Liver (tissue), 9 donors: Measurements from ENCODE around the gene BMP6. TPM values are rescaled to one million over a fixed set of nuclear protein-coding genes. Genes with fewer than 3 reads are reported as not detected.
"Not testable (repeated sequence)": the region's sequence is repeated elsewhere in the genome, so short reads cannot be mapped to it uniquely, and the experiment has no call there.

Experiments used
- DNase-seq: peaks from one replicate; pipeline ENCODE4 v3.0.0-alpha.2; 2017; ENCODE audit warnings: low spot score
- H3K27ac ChIP-seq, 2 donors: one replicate each; pipeline ENCODE4 v1.7.0; 2013; ENCODE audit warnings: inconsistent platforms in 2 of 2, low read length in 2 of 2, control low read depth in 1 of 2, low read depth in 1 of 2, mild to moderate bottlenecking in 1 of 2
- H3K27me3 ChIP-seq, 4 donors: one replicate each; pipeline versions ENCODE4 v1.6.1 to v1.7.0; 2013; ENCODE audit warnings: low read length in 3 of 4, inconsistent platforms in 1 of 4, mild to moderate bottlenecking in 1 of 4, moderate library complexity in 1 of 4; ENCODE audit not compliant: control insufficient read depth in 4 of 4, insufficient read depth in 4 of 4
- H3K36me3 ChIP-seq, 4 donors: one replicate each; pipeline versions ENCODE4 v1.6.1 to v1.7.0; 2013; ENCODE audit warnings: low read length in 3 of 4, mild to moderate bottlenecking in 3 of 4, low read depth in 1 of 4, moderate library complexity in 1 of 4; ENCODE audit not compliant: control insufficient read depth in 4 of 4, insufficient read depth in 3 of 4
- H3K4me1 ChIP-seq, 4 donors: one replicate each; pipeline versions ENCODE4 v1.6.1 to v1.7.0; 2013; ENCODE audit warnings: low read length in 3 of 4, mild to moderate bottlenecking in 3 of 4, moderate library complexity in 1 of 4; ENCODE audit not compliant: control insufficient read depth in 4 of 4, insufficient read depth in 4 of 4
- H3K4me3 ChIP-seq, 3 donors: one replicate each; pipeline versions ENCODE4 v1.6.1 to v1.7.0; 2013; ENCODE audit warnings: low read length in 3 of 3, control low read depth in 1 of 3, low read depth in 1 of 3, mild to moderate bottlenecking in 1 of 3
- H3K9ac ChIP-seq, 2 donors: one replicate each; pipeline ENCODE4 v1.7.0; 2013; ENCODE audit warnings: low read length in 2 of 2, mild to moderate bottlenecking in 2 of 2, moderate library complexity in 2 of 2, control low read depth in 1 of 2, low read depth in 1 of 2
- H3K9me3 ChIP-seq, 4 donors: one replicate each; pipeline versions ENCODE4 v1.6.1 to v1.7.0; 2013; ENCODE audit warnings: low read length in 3 of 4; ENCODE audit not compliant: control insufficient read depth in 4 of 4
- EGR1 ChIP-seq, 2 donors: IDR thresholded peaks; 2 replicates each; pipeline ENCODE4 v1.6.1; 2016 to 2018; ENCODE audit warnings: antibody characterized with exemption in 2 of 2, low read depth in 2 of 2
- FOXA1 ChIP-seq: IDR thresholded peaks from 2 replicates; pipeline ENCODE4 v1.6.1; 2016; ENCODE audit warnings: antibody characterized with exemption
- FOXA2 ChIP-seq: IDR thresholded peaks from 2 replicates; pipeline ENCODE4 v1.6.1; 2016; ENCODE audit warnings: antibody characterized with exemption
- GABPA ChIP-seq, 2 donors: IDR thresholded peaks in 1 of 2; conservative IDR thresholded peaks in 1 of 2; 2 replicates each; pipeline ENCODE4 v1.6.1; 2016; ENCODE audit warnings: antibody characterized with exemption in 2 of 2, mild to moderate bottlenecking in 1 of 2, moderate library complexity in 1 of 2
- HNF4A ChIP-seq, 2 donors: conservative IDR thresholded peaks; 2 replicates each; pipeline ENCODE4 v1.6.1; 2016; ENCODE audit warnings: antibody characterized with exemption in 2 of 2, mild to moderate bottlenecking in 2 of 2
- JUND ChIP-seq, 2 donors: IDR thresholded peaks; 2 replicates each; pipeline ENCODE4 v1.6.1; 2016; ENCODE audit warnings: antibody characterized with exemption in 2 of 2
- NR2F2 ChIP-seq: IDR thresholded peaks from 2 replicates; pipeline ENCODE4 v1.6.1; 2016; ENCODE audit warnings: antibody characterized with exemption
- RAD21 ChIP-seq, 2 donors: IDR thresholded peaks; 2 replicates each; pipeline ENCODE4 v1.6.1; 2016; ENCODE audit warnings: antibody characterized with exemption in 2 of 2, mild to moderate bottlenecking in 2 of 2
- REST ChIP-seq: IDR thresholded peaks from 2 replicates; pipeline ENCODE4 v1.6.1; 2016; ENCODE audit warnings: antibody characterized with exemption, mild to moderate bottlenecking
- RXRA ChIP-seq, 2 donors: IDR thresholded peaks; 2 replicates each; pipeline ENCODE4 v1.6.1; 2017 to 2018; ENCODE audit warnings: antibody characterized with exemption in 2 of 2, mild to moderate bottlenecking in 1 of 2
- SP1 ChIP-seq: IDR thresholded peaks from 2 replicates; pipeline ENCODE4 v1.6.1; 2018; ENCODE audit warnings: antibody characterized with exemption, mild to moderate bottlenecking
- TAF1 ChIP-seq: conservative IDR thresholded peaks from 2 replicates; pipeline ENCODE4 v1.6.1; 2016; ENCODE audit warnings: antibody characterized with exemption, mild to moderate bottlenecking
- WGBS: extraction: QIAGEN DNeasy Blood & Tissue Kit; methylation state at CpG from one replicate; pipeline ENCODE4 v1.1.7; 2013; 5-methylcytosine and 5-hydroxymethylcytosine counted together
- polyA plus RNA-seq, 2 donors: library from polyadenylated mRNA; stranded (reverse) in 1 of 2; unstranded in 1 of 2; fragments of 200-250 nt in 1 of 2; fragments of >200 nt in 1 of 2; fragmentation: Nextera tagmentation in 1 of 2; extraction: Ambion mirVana in 1 of 2; gene quantifications; one replicate each; pipeline versions ENCODE4 v1.2.1 to v1.2.3, GENCODE V29; 2013 to 2015
- total RNA-seq, 2 donors: library from RNA; depleted of rRNA; stranded (reverse); fragments of >200 nt; gene quantifications; one replicate each; pipeline ENCODE4 v1.2.3, GENCODE V29; 2014
- TF ChIP-seq, protein P1 (sequence below): fragments of 150-350 bp; IDR thresholded peaks from 2 replicates; pipeline ENCODE4 v1.5.1; 2017; ENCODE audit warnings: improper control_type of control experiment, low read depth, low read length; ENCODE audit not compliant: missing input control
- TF ChIP-seq, protein P2 (sequence below): IDR thresholded peaks from 2 replicates; pipeline ENCODE4 v1.6.1; 2016; ENCODE audit warnings: antibody characterized with exemption
- TF ChIP-seq, protein P3 (sequence below): IDR thresholded peaks from 2 replicates; pipeline ENCODE4 v1.6.1; 2016; ENCODE audit warnings: antibody characterized with exemption
- TF ChIP-seq, protein P4 (sequence below): IDR thresholded peaks from 2 replicates; pipeline ENCODE4 v1.6.1; 2016; ENCODE audit warnings: antibody characterized with exemption
- donor health status: healthy.
- donor health status: healthy.
- donor health status: healthy.
- donor health status: healthy.
- donor health status: healthy.

The BMP6 gene
- total and polyA plus RNA-seq, 4 donors, result 0.57 to 5.9 (median 2.3) TPM

DNA sequence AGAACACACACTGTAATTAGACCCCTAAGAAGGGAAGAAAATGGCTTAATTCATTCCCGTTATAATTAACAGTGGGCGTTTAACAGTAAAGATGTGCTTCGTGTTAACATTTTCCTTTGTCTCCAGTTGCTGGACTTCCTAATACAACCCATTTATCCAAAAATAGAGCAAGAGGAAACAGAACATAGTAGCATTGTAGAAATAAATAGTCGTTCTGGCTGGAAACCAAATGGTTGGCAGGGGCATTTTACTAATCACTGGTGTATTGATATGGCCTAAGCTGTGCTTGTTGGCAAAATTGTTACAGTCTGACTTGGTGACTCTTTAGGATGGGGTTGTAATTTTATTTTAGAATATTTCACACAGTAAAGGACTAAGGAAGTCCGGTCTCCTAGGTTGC lies 89.8 kb downstream of the BMP6 start:
- no peaks in the 10 kb centered on the region for H3K27me3 ChIP-seq
- DNase-seq, result no peak
- TF ChIP-seq FOXA2 (no peak), FOXA1 (no peak), JUND (IDR thresholded peaks at IDR 0.05) (no peak), NR2F2 (no peak), TAF1 (no peak), RXRA (IDR thresholded peaks at IDR 0.05) (no peak), GABPA (IDR thresholded peaks at IDR 0.05 in 1 of 2, conservative IDR thresholded peaks at IDR 0.05 in 1 of 2) (no peak), RAD21 (IDR thresholded peaks at IDR 0.05) (no peak), HNF4A (conservative IDR thresholded peaks at IDR 0.05) (no peak), EGR1 (IDR thresholded peaks at IDR 0.05; ENCODE audit: low read depth in 2 of 2) (no peak), SP1 (no peak), REST (no peak)
- TF ChIP-seq, protein P1, sequence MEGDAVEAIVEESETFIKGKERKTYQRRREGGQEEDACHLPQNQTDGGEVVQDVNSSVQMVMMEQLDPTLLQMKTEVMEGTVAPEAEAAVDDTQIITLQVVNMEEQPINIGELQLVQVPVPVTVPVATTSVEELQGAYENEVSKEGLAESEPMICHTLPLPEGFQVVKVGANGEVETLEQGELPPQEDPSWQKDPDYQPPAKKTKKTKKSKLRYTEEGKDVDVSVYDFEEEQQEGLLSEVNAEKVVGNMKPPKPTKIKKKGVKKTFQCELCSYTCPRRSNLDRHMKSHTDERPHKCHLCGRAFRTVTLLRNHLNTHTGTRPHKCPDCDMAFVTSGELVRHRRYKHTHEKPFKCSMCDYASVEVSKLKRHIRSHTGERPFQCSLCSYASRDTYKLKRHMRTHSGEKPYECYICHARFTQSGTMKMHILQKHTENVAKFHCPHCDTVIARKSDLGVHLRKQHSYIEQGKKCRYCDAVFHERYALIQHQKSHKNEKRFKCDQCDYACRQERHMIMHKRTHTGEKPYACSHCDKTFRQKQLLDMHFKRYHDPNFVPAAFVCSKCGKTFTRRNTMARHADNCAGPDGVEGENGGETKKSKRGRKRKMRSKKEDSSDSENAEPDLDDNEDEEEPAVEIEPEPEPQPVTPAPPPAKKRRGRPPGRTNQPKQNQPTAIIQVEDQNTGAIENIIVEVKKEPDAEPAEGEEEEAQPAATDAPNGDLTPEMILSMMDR, result no peak
- TF ChIP-seq, protein P2, sequence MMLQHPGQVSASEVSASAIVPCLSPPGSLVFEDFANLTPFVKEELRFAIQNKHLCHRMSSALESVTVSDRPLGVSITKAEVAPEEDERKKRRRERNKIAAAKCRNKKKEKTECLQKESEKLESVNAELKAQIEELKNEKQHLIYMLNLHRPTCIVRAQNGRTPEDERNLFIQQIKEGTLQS, result no peak
- TF ChIP-seq, protein P3, sequence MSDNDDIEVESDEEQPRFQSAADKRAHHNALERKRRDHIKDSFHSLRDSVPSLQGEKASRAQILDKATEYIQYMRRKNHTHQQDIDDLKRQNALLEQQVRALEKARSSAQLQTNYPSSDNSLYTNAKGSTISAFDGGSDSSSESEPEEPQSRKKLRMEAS, result no peak
- TF ChIP-seq, protein P4, sequence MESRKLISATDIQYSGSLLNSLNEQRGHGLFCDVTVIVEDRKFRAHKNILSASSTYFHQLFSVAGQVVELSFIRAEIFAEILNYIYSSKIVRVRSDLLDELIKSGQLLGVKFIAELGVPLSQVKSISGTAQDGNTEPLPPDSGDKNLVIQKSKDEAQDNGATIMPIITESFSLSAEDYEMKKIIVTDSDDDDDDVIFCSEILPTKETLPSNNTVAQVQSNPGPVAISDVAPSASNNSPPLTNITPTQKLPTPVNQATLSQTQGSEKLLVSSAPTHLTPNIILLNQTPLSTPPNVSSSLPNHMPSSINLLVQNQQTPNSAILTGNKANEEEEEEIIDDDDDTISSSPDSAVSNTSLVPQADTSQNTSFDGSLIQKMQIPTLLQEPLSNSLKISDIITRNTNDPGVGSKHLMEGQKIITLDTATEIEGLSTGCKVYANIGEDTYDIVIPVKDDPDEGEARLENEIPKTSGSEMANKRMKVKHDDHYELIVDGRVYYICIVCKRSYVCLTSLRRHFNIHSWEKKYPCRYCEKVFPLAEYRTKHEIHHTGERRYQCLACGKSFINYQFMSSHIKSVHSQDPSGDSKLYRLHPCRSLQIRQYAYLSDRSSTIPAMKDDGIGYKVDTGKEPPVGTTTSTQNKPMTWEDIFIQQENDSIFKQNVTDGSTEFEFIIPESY, result no peak
- no peak overlapping the region for H3K9ac ChIP-seq
- no peaks in the 10 kb centered on the region for H3K36me3 ChIP-seq
- H3K4me1 ChIP-seq, result no peaks in the 10 kb centered on the region
- H3K9me3 ChIP-seq, result no peaks in the 10 kb centered on the region
- WGBS, result 66% methylated on average over 5 of the region's 5 CpGs
- no peak overlapping the region for H3K4me3 ChIP-seq
- H3K27ac ChIP-seq, result no peak overlapping the region

DNA sequence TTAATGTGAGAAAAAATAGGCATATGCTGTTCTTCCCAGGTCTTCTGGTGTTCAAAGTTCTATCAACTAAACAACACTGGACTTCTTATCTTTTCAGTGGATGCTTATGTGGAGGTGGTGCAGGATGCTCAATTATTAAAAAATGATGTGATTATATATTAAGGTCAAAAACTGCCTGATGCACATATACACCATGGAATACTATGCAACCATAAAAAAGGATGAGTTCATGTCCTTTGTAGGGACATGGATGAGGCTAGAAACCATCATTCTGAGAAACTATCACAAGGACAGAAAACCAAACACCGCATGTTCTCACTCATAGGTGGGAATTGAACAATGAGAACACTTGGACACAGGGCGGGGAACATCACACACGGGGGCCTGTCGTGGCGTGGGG lies 91.3 kb downstream of the BMP6 start:
- not testable (repeated sequence) for H3K36me3 ChIP-seq, H3K9me3 ChIP-seq, DNase-seq, H3K4me3 ChIP-seq, H3K4me1 ChIP-seq, H3K27ac ChIP-seq, H3K9ac ChIP-seq, H3K27me3 ChIP-seq
- WGBS, result 88% methylated on average over 5 of the region's 5 CpGs
